Stimulated activated effector memory CD8-positive, alpha-beta T cell treated with anti-CD3 and anti-CD28 coated beads, Interleukin-12 subunit alpha, Interleukin-12 subunit beta, amount 100 ng/mL, for 72 hours (primary cell): ENCODE data around the gene BMERB1.

Experiments
- ATAC-seq: fragments of 150-1000 bp; cut with Tn5 transposase; 2 replicates; pipeline ENCODE4 v1.10.0; 2021
- DNase-seq, 2 donors: peaks; one replicate each; pipeline ENCODE4 v3.0.0; 2021 to 2022; ENCODE audit warnings: low spot score in 2 of 2
- H3K27ac Mint-ChIP-seq: one replicate; pipeline ENCODE4 v1.8.0; 2022; ENCODE audit warnings: mild to moderate bottlenecking, mixed read lengths
- H3K36me3 Mint-ChIP-seq: one replicate; pipeline ENCODE4 v1.8.0; 2022; ENCODE audit warnings: mild to moderate bottlenecking, mixed read lengths
- H3K4me1 Mint-ChIP-seq: one replicate; pipeline ENCODE4 v1.8.0; 2022; ENCODE audit warnings: mixed read lengths
- H3K4me3 Mint-ChIP-seq: one replicate; pipeline ENCODE4 v1.8.0; 2022; ENCODE audit warnings: mild to moderate bottlenecking, mixed read lengths
- H3K9me3 Mint-ChIP-seq: one replicate; pipeline ENCODE4 v1.8.0; 2022; ENCODE audit warnings: mixed read lengths

BMERB1 gene

DNA sequence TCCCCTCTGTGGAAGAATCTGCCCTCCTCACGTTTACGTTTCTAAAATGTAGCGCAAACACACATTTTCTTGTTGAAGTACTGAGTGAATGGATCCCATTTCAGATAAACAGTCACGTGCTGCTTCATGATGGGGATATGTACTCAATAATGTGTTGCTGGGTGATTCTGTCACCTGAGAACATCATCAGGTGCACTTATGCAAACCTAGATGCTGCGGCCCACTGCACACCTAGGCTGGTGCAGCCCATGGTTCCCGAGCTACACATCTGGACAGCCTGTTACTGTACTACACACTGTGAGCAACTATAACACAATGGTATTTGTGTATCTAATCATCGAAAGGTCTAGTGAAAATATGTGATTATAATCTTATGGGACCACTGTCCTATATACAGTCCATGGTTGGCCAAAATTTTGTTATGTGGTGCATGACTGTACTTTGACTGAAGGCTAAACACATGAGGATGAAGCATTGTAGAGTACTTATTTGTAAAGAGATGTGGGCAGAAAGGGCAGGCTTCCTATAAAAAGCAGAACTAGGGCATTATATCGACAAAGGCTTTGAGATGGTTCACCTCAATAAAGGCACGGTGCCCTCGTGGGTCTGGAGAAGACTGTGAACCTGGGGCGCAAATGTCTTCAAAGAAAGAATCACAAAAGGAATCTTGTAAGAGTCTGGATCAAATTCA is 182.2 kb downstream of the BMERB1 start:
- H3K36me3 Mint-ChIP-seq = peaks cover 100% of the 10 kb centered on the region
- no peak for ATAC-seq
- no peak for DNase-seq
- H3K9me3 Mint-ChIP-seq = no peaks in the 10 kb centered on the region
- peaks cover 6% of the 10 kb centered on the region for H3K4me1 Mint-ChIP-seq
- no peak overlapping the region for H3K4me3 Mint-ChIP-seq
- H3K27ac Mint-ChIP-seq = no peak overlapping the region

DNA sequence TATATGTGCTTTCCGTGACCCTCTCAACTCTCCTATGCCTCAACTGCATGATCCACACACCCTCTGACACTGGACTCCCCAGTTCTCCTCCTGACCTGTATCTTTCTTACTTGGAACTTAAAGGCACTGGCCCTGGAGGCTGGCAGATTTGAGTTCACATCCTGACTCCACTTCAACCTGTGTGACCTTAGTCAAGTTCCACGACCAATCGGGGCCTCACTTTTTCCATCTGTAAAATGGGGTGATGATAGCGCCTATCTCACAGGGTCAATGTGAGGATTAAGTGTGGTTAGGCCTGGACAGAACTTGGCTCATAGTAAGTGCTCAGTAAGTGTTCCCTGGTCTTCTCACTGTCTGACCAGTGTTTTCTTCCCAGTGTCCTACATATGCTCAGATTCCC is 183.5 kb downstream of the BMERB1 start:
- Mint-ChIP-seq H3K27ac (peak overlapping the region; percentile 36), H3K4me3 (no peak overlapping the region), H3K4me1 (peaks cover 6% of the 10 kb centered on the region), H3K9me3 (no peaks in the 10 kb centered on the region), H3K36me3 (peaks cover 100% of the 10 kb centered on the region)
- no peak for ATAC-seq
- no peak for DNase-seq

DNA sequence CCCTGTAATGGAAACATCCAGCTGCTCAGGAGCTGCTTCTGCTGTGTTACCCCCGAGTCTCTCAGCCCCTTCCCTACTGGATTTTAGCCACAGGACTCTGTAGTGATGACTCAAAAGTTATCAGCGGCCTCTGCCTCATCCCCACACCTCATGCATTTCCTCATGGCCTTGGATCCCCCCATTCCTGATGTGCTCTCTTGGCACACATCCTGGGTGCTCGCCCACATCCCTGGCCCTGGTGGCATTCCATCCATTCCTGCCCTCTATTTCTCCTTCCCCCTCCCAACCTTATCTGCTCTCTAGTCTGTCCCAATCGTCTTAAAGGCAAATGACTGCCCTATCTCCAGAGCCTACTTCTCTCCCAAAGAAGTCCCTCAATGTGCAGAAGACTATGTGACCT is 184.0 kb downstream of the BMERB1 start:
- Mint-ChIP-seq H3K4me3 (no peak overlapping the region), H3K9me3 (no peaks in the 10 kb centered on the region), H3K27ac (peak overlapping the region; percentile 36), H3K4me1 (peaks cover 6% of the 10 kb centered on the region), H3K36me3 (peaks cover 100% of the 10 kb centered on the region)
- ATAC-seq (no peak), DNase-seq (no peak)

DNA sequence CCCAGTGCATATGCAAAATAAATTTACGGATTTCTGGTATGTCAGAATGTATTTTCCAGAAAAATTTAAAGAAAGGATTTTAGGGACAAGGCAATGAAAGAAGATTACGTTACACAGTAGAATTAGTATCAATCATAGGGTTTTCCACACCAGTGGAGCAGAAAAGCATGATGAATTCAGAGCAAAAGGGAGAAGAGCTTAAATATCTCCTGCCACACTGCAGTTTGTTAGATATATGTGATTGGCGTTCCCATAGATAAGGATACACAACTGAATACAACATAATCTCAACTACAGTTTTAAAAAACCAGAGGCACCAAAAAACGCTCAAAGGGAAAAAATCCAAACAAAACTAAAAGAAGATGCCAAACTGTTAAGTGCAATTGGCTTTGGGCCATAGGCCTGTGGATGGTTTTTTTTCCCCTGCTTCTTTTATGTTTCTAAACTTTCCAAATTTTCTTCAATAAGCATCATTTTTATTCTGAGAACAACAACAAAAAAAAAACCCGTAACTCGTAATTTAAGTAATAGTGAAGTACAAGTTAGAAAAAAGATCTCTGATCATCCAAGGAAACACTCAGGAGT is 186.3 kb downstream of the BMERB1 start:
- Mint-ChIP-seq H3K4me3 (no peak overlapping the region), H3K36me3 (peaks cover 100% of the 10 kb centered on the region), H3K4me1 (peaks cover 6% of the 10 kb centered on the region), H3K9me3 (no peaks in the 10 kb centered on the region), H3K27ac (no peak overlapping the region)
- ATAC-seq = no peak
- DNase-seq = no peak

DNA sequence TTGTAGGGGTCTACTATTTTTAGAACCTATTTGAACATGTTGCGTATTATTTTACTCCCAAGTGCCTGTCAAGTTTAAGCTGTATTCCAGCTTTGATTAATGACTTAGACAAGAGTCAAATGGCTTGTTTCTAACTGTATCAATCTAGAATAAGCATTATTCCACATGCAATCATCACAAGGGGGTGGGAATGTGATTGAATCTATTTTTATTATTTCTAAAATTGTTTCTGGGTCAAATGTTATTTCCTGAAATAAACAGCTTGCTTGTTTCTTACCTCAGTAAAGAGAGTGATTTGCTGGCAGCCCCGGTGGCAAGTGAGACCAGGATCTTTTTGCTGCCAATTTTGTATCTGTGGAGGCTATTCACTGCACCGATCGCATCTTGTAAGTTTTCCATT is 187.1 kb downstream of the BMERB1 start:
- H3K4me3 Mint-ChIP-seq = no peak overlapping the region
- DNase-seq = no peak
- ATAC-seq = no peak
- H3K36me3 Mint-ChIP-seq = peaks cover 100% of the 10 kb centered on the region
- H3K27ac Mint-ChIP-seq = no peak overlapping the region
- H3K4me1 Mint-ChIP-seq = peaks cover 6% of the 10 kb centered on the region
- H3K9me3 Mint-ChIP-seq = no peaks in the 10 kb centered on the region

DNA sequence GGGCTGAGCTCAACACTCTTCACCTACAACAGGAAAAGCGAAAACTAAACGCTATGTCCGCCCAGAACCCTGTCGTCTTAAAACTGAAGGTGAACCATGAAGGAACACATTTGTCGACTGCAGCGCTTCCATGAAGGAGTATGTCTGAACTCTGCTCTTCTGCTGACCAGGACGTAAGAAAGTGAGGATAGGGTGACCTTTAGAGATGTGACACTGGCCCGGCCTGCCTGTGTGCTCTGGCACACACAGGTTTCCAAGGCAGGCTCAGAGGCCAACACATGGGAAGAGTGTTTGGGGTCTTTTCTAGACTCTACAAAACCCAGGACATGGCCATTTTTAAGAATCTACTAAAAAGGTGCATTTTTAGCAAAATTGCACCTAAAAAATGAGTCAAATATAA is 187.5 kb downstream of the BMERB1 start:
- H3K36me3 Mint-ChIP-seq = peaks cover 100% of the 10 kb centered on the region
- ATAC-seq = no peak
- H3K27ac Mint-ChIP-seq = no peak overlapping the region
- H3K4me1 Mint-ChIP-seq = peaks cover 6% of the 10 kb centered on the region
- H3K9me3 Mint-ChIP-seq = no peaks in the 10 kb centered on the region
- H3K4me3 Mint-ChIP-seq = no peak overlapping the region
- no peak for DNase-seq

DNA sequence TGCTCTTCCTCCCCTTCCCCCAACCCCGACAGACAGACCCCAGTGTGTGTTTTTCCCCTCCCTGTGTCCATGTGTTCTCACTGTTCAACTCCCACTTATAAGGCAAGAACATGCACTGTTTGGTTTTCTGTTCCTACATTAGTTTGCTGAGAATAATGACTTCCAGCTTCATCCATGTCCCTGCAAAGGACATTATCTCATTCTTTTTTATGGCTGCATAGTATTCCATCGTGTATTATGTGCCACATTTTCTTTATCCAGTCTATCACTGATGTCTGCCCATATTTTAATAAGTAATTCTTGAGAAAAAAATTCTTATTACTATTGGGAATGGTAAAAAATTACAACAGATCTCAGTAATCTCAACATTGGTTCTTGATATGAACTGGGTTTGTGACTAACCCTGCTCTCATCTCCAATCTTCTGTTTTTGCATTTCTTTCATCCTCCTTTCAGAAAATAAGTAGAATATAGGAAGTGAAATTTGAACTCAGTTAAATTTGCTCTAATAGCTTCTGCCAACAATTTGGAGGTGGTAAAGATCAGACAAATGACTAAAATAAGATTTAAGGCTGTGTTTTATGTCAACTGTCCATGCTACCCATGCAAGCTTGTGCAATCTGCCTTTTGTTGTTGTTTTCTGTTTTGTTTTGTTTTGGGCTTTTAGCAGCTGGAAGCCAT is 197.5 kb downstream of the BMERB1 start:
- Mint-ChIP-seq H3K9me3 (no peaks in the 10 kb centered on the region), H3K4me1 (peaks cover 16% of the 10 kb centered on the region), H3K4me3 (no peak overlapping the region), H3K36me3 (peaks cover 100% of the 10 kb centered on the region), H3K27ac (peak overlapping the region; percentile 20)
- ATAC-seq (no peak), DNase-seq (no peak)

DNA sequence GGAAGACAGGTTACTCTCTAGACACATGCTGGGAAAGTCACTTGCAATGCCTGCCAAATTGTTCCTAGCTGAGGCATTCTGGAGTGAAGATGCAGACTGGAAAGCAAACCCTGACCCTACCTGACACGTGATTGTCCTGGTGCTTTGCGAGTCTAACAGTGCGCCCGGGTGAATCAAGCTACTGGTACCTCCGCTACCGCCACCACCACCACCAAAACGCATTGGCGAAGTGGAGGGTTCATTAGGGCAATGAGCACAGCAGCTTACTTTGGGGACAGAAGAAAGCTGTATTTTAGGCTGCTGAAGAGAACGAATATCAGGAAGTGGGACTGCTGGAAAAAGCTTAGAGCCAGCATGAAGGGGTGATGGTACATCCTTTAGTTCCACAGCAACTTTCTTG is 201.5 kb downstream of the BMERB1 start:
- peaks cover 47% of the 10 kb centered on the region for H3K4me1 Mint-ChIP-seq
- DNase-seq (no peak), ATAC-seq (no peak)
- peak overlapping the region; percentile 89 for H3K27ac Mint-ChIP-seq
- H3K36me3 Mint-ChIP-seq = peaks cover 86% of the 10 kb centered on the region
- no peaks in the 10 kb centered on the region for H3K9me3 Mint-ChIP-seq
- H3K4me3 Mint-ChIP-seq = peak overlapping the region; percentile 50

DNA sequence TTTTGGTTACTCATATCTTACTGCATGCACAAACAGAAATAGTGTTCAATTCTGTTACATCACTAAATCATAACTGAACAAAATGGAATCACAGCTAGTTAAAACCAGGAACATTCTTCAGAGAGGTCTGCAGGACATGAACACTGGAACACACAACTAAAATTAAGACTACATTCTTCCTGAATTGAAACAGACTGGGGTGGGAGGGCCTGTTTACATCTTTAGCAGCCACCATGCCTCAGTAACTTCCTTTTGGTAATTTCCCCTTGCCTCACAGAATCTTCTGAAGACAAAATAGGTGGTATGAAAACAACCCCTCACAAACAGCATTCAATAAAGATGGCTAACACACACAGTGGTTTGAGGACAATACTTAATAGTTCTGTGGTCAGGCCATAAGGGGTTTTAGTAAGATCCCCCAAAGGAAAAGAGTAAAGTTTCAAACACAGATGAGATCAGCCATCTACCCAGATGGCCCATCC is 202.0 kb downstream of the BMERB1 start:
- H3K27ac Mint-ChIP-seq = peak overlapping the region; percentile 89
- H3K36me3 Mint-ChIP-seq = peaks cover 81% of the 10 kb centered on the region
- H3K4me1 Mint-ChIP-seq = peaks cover 52% of the 10 kb centered on the region
- H3K4me3 Mint-ChIP-seq = peak overlapping the region; percentile 50
- peak; percentile 67 for ATAC-seq
- H3K9me3 Mint-ChIP-seq = no peaks in the 10 kb centered on the region
- no peak for DNase-seq
